HG02678 (cell line): Measurements from ENCODE around the gene LACRT.

Experiments used
- ATAC-seq: cut with Tn5 transposase; IDR thresholded peaks from one replicate; pipeline ENCODE4 v1.9.1; 2021; ENCODE audit warnings: mild to moderate bottlenecking, moderate library complexity; ENCODE audit not compliant: unreplicated experiment

Gene LACRT

GRCh38 chr12:54603173-54603814 is 31.4 kb downstream of the LACRT start:
- peak; percentile 88 for ATAC-seq

- no peak for ATAC-seq
Measured at GRCh38 chr12:54602661-54603060, 32.0 kb downstream of the LACRT start.

GRCh38 chr12:54601841-54602240 is 32.9 kb downstream of the LACRT start:
- ATAC-seq: no peak

GRCh38 chr12:54598970-54599369 is 35.7 kb downstream of the LACRT start:
- no peak for ATAC-seq

- ATAC-seq: no peak
Measured at GRCh38 chr12:54596526-54596946, 38.2 kb downstream of the LACRT start.

DNA sequence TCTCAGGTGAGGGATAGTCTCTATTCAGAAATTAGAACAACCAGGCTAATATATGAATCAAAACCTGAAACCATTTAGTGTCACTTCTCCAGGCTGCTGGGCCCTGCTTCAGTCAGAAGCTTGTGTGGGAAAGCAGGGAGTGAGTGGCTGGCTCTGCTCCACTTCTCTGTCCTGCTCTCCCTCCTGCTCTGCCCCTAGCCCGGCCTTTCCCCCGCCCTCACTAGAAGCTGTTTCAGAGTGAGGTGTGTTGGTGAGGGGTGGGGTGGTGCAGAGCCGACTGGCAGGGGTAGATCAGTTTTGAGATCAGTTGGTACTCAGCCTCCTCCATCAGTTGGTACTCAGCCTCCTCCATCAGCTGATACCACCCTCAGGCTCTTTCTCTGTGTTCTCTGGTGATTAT is 39.2 kb downstream of the LACRT start:
- ATAC-seq: no peak

- ATAC-seq: no peak
Measured at GRCh38 chr12:54593725-54594124, 41.0 kb downstream of the LACRT start.

DNA sequence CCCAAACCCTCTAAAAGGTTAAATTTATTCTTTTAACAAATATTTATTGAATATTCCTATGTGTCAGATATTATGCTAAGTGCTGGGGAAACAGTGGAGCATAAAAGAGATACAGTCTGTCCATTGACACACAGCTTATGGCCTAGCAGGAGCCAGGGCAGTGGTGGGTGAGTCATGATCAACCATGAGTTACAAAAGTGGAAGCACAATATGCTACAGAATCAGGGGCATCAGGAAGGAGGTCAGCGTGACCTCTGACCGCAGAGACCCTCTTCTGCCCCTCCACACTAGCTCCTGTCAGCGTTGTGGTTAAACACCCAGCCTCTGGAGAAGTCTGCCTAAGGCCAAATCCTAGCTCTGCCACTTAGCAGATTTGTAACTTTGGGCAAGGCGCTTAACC is 41.6 kb downstream of the LACRT start:
- ATAC-seq: no peak

DNA sequence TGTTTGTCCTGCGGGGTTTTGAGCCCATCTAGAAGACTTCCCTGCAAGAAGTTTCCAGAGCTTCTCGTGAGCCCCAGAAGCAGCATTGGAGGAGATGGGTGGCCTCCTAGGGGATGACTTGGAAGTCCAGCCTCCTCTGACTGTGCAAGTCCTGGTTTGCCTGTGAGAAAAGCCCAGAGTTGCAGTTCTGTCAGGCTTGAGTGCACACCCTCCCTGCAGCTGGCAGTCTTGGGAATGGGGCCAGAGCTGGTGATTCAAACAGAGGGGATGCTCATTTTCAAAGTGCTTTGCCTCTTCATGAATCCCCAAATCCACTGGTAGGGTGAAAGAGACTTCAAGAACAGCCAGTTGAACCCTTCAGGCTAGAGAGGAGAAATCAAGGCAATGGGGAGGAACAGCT is 42.4 kb downstream of the LACRT start:
- ATAC-seq: no peak

- ATAC-seq: no peak
Measured at GRCh38 chr12:54590978-54591591, 43.6 kb downstream of the LACRT start.

DNA sequence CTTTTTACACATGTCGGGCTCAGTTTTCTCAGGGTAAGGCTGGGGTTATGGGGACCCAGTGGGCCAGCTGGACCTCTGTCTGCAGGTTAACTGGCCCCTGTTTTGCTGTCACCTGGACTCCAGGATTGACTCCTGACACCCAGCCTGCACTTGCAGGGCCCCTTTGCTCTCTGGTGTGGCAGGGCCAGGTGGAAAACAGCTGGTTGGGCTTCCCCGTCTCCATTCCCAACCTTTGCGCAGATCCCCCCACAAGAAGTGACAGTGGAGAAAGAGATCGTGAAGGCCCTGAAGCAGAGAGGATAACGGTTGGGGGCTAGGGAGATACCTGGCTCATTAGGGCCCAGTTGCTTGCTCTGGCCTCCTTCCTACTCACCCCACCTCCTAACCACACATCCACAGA is 44.7 kb downstream of the LACRT start:
- no peak for ATAC-seq

- ATAC-seq: no peak
Measured at GRCh38 chr12:54588890-54589267, 45.8 kb downstream of the LACRT start.

- no peak for ATAC-seq
Measured at GRCh38 chr12:54588110-54588889, 46.4 kb downstream of the LACRT start, which contains the start of gene PPP1R1A. Gene PPP1R1A (minus strand): TSS chr12:54588659. CDS start chr12:54588488, 171 bp downstream.

GRCh38 chr12:54587315-54587873 is 47.3 kb downstream of the LACRT start:
- ATAC-seq: no peak

- ATAC-seq: no peak
Measured at GRCh38 chr12:54586620-54587019, 48.1 kb downstream of the LACRT start.

- ATAC-seq: no peak
Measured at GRCh38 chr12:54585243-54585642, 49.5 kb downstream of the LACRT start.

DNA sequence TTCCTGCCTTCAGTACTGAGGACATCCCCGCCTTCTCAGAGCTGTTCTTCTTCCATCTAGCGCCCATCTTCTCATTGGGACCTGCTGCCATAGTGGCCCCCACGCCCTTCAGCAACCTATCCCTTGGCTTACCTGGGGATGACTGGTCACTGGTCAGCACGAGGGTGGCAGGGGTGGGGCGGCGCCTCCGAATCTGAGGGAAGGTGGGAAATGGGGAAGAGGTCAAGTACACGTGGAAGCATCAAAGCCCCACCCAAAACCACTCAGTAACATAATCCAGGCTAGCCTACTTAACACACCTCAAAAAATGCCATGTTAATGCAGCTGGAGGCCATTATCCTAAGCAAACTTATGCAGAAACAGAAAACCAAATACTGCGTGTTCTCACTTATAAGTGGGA is 50.6 kb downstream of the LACRT start:
- no peak for ATAC-seq

GRCh38 chr12:54583726-54584125 is 51.0 kb downstream of the LACRT start:
- no peak for ATAC-seq

DNA sequence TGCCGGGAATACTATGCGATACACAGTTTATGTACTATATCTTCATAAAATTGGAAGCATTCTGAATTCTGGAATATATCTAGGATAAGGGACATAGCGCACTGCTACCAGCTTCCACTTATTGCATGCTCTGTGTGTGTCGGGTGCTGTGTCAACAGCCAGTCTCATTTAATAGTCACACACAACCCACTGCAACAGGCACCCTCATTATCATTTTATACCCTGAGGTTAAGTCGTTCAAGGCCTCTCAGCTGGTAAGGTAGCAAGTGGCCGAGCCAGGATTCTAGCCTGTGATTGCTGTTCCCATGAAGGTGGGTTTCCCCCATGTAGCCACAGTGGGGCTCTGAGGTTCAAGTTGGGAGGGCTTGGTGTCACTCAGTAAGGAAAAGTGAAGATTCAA is 53.3 kb downstream of the LACRT start:
- ATAC-seq: no peak
